ENCODE measurements around the gene ABHD2.

DNA sequence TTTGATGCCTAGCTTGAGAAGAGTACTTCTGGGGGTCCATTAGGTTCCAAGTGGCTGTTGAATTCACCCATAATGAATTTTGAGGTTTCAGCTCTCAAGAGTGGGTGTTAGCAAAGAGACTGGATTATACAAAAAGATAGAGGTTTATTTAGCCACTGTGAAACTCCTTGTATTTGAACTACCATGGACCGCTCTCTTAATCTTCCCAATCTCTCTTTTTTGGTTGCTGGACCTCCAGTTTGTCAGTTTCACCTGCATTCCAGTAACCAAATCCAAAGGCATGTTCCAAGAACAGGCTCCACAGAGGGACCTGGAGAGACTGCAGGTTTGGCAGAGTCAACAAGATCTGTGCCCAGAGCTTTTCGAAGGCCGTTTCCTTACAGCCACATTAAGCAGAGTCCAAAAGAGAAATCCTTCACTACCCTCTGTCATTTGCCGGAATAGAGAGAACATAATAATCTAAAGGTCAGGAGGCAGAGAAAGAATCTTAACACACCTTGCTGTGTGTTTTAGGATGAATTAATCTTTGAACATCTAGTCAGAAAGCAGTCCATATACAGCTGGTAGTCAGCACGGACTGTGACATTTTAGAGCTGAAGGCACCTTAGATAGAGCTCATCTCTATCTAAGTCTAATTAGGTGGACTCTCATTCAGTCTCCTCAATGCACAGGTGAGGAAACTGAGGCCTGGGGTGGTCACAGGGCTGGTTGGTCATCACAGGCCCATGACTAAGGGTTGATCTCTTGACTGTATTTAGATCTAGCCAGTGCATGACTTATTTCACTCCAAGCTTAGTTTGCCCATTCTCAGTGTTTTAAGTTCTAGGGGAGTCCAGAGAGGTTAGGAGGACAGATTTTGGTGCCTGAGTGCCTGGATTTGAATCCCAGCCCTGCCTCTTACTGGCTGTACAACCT lies 1.3 kb downstream of the ABHD2 start:
- TF ChIP-seq ZNF384 (IDR thresholded peaks at IDR 0.05) (no peak), LEF1 (IDR thresholded peaks at IDR 0.05; ENCODE audit: borderline replicate concordance) (no peak), SUZ12 (IDR thresholded peaks at IDR 0.05) (no peak), TARDBP (IDR thresholded peaks at IDR 0.05) (no peak), CTBP1 (IDR thresholded peaks at IDR 0.05; ENCODE audit: borderline replicate concordance) (no peak), ELF4 (IDR thresholded peaks at IDR 0.05) (no peak)
- TF ChIP-seq, protein P1, sequence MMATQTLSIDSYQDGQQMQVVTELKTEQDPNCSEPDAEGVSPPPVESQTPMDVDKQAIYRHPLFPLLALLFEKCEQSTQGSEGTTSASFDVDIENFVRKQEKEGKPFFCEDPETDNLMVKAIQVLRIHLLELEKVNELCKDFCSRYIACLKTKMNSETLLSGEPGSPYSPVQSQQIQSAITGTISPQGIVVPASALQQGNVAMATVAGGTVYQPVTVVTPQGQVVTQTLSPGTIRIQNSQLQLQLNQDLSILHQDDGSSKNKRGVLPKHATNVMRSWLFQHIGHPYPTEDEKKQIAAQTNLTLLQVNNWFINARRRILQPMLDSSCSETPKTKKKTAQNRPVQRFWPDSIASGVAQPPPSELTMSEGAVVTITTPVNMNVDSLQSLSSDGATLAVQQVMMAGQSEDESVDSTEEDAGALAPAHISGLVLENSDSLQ (IDR thresholded peaks at IDR 0.05): no peak
